ENCODE measurements around the gene GALNT4.

DNA sequence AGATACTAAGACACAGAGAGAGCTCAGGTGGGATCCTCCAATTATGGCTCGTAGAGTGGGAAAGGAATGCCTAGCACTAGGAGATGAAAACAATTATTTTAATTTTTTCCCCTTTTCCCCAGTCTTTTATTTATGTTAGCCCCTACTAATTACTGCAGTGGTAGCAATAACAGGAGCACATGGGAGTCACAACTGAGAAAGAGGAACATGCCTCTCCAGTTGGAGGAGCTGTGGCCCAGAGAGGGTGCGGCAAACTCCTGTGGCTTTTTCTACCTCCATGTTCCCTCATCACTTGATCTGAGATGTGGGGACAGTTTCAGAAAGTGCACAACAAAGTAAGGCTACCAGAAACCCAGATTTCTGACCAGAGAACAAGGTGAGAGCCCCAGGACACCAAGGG, 27.2 kb upstream of the GALNT4 start:
- peak; percentile 13; the same call in 1 of the 2 replicates for TF ChIP-seq CTCF (IDR thresholded peaks at IDR 0.05; ENCODE audit: low read depth, low read length)
- no peak for TF ChIP-seq EZH2phosphoT487 (IDR thresholded peaks at IDR 0.05; ENCODE audit: low read depth)

Data from OCI-LY3 (cell line).